Stimulated activated CD8-positive, alpha-beta memory T cell treated with anti-CD3 and anti-CD28 coated beads, Interleukin-12 subunit alpha, Interleukin-12 subunit beta, amount 100 ng/mL, for 1 hour (primary cell): ENCODE results near the gene ZFP64.
"Not testable (repeated sequence)": the region's sequence is repeated elsewhere in the genome, so short reads cannot be mapped to it uniquely, and the experiment has no call there.

Experiments
- DNase-seq: peaks from one replicate; pipeline ENCODE4 v3.0.0-alpha.2; 2020; ENCODE audit warnings: low read depth

The ZFP64 gene

GRCh38 chr20:52204136-52204535, 12.6 kb upstream of the ZFP64 start:
- DNase-seq: no peak

DNA sequence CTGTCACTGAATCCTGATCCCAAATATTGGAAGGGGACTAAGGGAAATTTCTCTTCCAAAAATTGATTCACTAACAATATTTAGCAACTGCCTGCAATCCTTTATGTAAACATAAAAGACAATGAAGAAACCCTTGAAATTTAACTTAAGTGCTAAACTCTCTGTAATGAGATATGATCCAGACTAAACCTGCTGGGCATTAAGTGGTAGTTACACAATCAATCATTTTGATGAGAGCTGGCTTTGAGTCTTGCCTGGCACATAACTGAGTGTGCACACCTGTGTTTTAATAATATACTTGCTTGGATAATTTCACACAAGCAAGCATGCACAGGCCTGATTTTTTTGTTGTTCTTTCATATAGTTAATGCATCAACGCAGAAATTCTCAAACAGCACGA, 9.8 kb upstream of the ZFP64 start:
- DNase-seq: no peak

- DNase-seq: no peak
Measured at GRCh38 chr20:52200870-52201269, 9.3 kb upstream of the ZFP64 start.

- DNase-seq: no peak
Measured at GRCh38 chr20:52196845-52197244, 5.3 kb upstream of the ZFP64 start.

- DNase-seq: no peak
Measured at GRCh38 chr20:52193886-52194545, 2.4 kb upstream of the ZFP64 start.

DNA sequence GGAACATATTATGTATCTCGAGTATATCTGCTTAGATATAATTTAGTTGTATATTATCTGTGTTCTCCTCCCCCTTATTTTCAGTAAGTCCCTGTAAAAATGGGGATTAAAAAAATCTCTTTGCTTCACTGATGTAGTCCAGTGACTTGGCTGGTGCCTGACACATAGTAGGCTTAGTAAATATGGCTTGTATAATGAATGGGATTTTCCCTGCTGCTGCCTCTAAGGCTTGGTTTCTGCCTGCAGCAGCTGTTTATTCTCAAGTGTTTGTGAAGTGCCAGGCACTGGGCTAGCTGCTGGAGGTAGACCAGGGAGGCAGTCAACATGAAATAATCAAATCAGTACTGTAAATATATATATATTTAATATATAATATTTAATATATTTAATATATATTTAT, 1.6 kb upstream of the ZFP64 start:
- DNase-seq: no peak

DNA sequence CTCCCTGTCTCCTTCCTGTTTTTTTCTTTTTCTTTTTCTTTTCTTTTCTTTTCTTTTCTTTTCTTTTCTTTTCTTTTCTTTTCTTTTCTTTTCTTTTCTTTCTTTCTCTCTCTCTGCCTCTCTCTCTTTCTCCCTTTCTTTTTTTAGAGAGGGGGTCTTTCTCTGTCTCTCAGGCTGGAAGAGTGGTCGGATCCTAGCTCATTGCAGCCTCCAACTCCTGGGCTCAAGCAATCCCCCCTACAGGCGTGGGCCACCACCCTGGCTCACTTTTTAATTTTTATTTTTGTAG, 1.1 kb upstream of the ZFP64 start:
- DNase-seq: not testable (repeated sequence)

- peak; percentile 27 for DNase-seq
Measured at GRCh38 chr20:52191916-52192718, 538 bp upstream of the ZFP64 start.

GRCh38 chr20:52190437-52191131, 995 bp downstream of the ZFP64 start:
- no peak for DNase-seq

DNA sequence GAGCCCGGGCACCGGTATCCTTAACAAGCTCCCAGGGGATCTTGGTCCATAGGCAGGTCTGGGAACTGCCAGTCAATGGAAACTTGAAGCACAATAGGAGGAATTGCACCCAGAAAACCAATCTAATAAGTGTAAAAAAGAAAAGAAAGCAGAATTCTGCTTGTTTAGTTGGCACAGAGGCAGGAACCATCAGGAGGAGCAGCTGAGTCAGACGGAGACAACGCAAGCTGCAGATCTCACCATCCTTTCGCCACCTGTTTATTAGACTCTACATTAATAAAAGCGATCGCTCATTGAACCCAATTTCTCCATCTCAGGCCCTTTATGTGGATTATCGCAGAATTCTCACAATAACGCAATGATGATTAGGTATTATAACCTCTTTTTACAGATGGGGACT, 9.8 kb downstream of the ZFP64 start:
- DNase-seq: no peak

DNA sequence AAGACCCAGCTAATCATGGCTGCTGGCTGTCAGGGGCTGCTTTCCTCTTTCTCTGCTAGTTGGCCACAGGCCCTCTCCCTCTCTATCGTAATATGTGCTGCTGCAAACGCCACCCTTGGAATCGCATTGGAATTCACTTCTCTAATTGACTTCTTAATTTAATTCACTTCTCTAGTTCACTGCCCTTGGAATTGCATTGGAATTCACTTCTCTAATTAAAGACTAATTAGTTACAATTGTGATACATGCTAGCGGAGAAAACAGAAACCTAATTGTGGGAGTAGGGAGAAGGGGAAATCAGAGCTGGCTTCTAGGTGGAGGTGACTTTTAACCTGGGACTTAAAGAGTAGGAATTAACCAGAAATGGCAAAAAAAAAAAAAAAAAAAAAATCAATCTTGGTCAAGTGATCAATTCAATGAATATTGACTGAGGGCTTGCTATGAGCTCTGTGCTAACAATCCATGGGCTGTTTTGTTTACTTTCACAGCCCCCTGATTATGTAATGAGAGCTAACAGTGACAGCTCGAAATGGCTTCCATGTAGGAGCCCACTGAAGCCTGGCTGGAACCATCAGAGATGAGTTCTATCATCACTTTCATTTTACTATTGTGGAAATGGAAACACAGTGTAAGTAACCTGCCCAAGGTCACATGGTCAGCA, 11.3 kb downstream of the ZFP64 start:
- DNase-seq: no peak

GRCh38 chr20:52179331-52180179, 12.0 kb downstream of the ZFP64 start:
- no peak for DNase-seq

- no peak for DNase-seq
Measured at GRCh38 chr20:52178691-52179090, 12.9 kb downstream of the ZFP64 start.

- DNase-seq: no peak
Measured at GRCh38 chr20:52175840-52176239, 15.7 kb downstream of the ZFP64 start.

- DNase-seq: no peak
Measured at GRCh38 chr20:52172392-52173047, 19.1 kb downstream of the ZFP64 start.

GRCh38 chr20:52171025-52171424, 20.6 kb downstream of the ZFP64 start:
- DNase-seq: no peak

- DNase-seq: no peak
Measured at GRCh38 chr20:52168116-52168515, 23.5 kb downstream of the ZFP64 start.

GRCh38 chr20:52167232-52167840, 24.2 kb downstream of the ZFP64 start:
- DNase-seq: no peak

- no peak for DNase-seq
Measured at GRCh38 chr20:52166150-52166549, 25.4 kb downstream of the ZFP64 start.

DNA sequence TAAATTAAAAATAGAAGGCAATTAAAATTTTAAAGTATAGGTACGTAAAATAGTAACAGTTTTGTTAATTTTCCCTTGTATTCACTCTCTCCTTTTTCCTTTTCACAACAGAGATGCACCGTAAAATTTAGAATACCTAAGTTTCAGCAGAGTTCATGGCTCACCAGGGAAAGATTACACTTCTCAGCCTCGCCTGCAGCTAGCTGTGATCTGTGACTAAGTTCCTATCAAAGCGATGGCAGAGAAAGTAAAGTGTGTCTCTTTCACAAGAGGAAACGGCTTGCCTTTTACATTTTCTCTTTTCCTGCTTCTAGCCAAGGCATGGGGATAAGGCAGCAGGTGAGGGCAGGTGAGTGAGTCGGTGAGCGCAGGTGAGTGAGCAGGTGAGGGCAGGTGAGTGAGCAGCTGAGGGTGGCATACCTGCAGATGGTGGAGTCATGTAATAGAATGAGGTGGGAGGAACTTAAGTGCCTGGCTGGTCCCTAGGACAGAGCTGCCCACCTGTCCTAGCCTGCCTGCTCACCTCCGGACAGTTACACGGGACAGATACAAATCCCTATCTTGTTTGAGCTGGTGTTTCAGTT, 30.9 kb downstream of the ZFP64 start:
- no peak for DNase-seq
